IMR-90 (cell line): Measurements from ENCODE around the gene PSG1. TPM values are rescaled to one million over a fixed set of nuclear protein-coding genes. Genes with fewer than 3 reads are reported as not detected.
A peak's percentile ranks its signal among the peaks of the same experiment; 100 is the strongest.
"Not testable (repeated sequence)": the region's sequence is repeated elsewhere in the genome, so short reads cannot be mapped to it uniquely, and the experiment has no call there.

Source experiments
- ATAC-seq: fragments of 200-7000 bp; cut with Tn5 transposase; 2 replicates; pipeline ENCODE4 v1.9.1; 2020; ENCODE audit warnings: low read depth, mild to moderate bottlenecking, moderate library complexity
- BruUV-seq: library from RNA; stranded (reverse); fragments of 400-500 nt; replicated peaks from 2 replicates; lab custom pipeline; 2021; lab: Mats Ljungman, UMichigan
- CTCF ChIA-PET: fragments of 300-600 bp; formaldehyde crosslinking; extraction: SDS; loops from one replicate; lab custom pipeline; 2021; ENCODE audit warnings: antibody characterized with exemption; lab: Yijun Ruan, JAX
- POLR2A ChIA-PET: fragments of 300-600 bp; sonication (Branson Sonifier 250); formaldehyde crosslinking; loops from one replicate; lab custom pipeline; 2022; ENCODE audit warnings: antibody characterized with exemption; ENCODE audit not compliant: unreplicated experiment; lab: Charles Lee
- DNase-seq: peaks from one replicate; pipeline ENCODE4 v3.0.0; 2013
- H2AFZ ChIP-seq: replicated peaks from 2 replicates; pipeline ENCODE3; 2013; ENCODE audit warnings: low read length, mild to moderate bottlenecking; ENCODE audit not compliant: poor library complexity
- H2AK5ac ChIP-seq: 2 replicates; pipeline ENCODE4 v1.6.1; 2013; ENCODE audit warnings: low read depth, low read length, inconsistent platforms
- H2AK9ac ChIP-seq: replicated peaks from 2 replicates; pipeline ENCODE3; 2013; ENCODE audit warnings: mild to moderate bottlenecking, low read depth, low read length, moderate library complexity; ENCODE audit not compliant: poor library complexity
- H2BK120ac ChIP-seq: 2 replicates; pipeline ENCODE4 v1.6.1; 2013; ENCODE audit warnings: low read depth, low read length, inconsistent platforms
- H2BK15ac ChIP-seq: 3 replicates; pipeline ENCODE4 v1.6.1; 2013; ENCODE audit warnings: low read depth, low read length, inconsistent platforms
- H2BK20ac ChIP-seq: 2 replicates; pipeline ENCODE4 v1.6.1; 2013; ENCODE audit warnings: low read depth, mild to moderate bottlenecking, inconsistent platforms, low read length, moderate library complexity
- H2BK5ac ChIP-seq: 2 replicates; pipeline ENCODE4 v1.6.1; 2013; ENCODE audit warnings: mild to moderate bottlenecking, low read depth, low read length, inconsistent platforms; ENCODE audit not compliant: poor library complexity, severe bottlenecking
- H3K14ac ChIP-seq: replicated peaks from 2 replicates; pipeline ENCODE4 v1.6.1; 2013; ENCODE audit warnings: low read depth, low read length, inconsistent platforms
- H3K18ac ChIP-seq: 2 replicates; pipeline ENCODE4 v1.6.1; 2013; ENCODE audit warnings: low read depth, low read length, control low read depth
- H3K23ac ChIP-seq: 2 replicates; pipeline ENCODE4 v1.6.1; 2013; ENCODE audit warnings: low read depth, low read length, inconsistent platforms
- H3K27ac ChIP-seq: 2 replicates; pipeline ENCODE4 v1.5.1; 2013; ENCODE audit warnings: mild to moderate bottlenecking, control low read depth, low read length; ENCODE audit not compliant: insufficient read depth
- H3K27me3 ChIP-seq: 2 replicates; pipeline ENCODE4 v1.6.1; 2013; ENCODE audit warnings: low read length; ENCODE audit not compliant: control insufficient read depth, insufficient read depth
- H3K36me3 ChIP-seq: 2 replicates; pipeline ENCODE4 v1.6.1; 2013; ENCODE audit warnings: low read length, mixed read lengths; ENCODE audit not compliant: control insufficient read depth, insufficient read depth
- H3K4ac ChIP-seq: 2 replicates; pipeline ENCODE4 v1.6.1; 2013; ENCODE audit warnings: low read depth, low read length, inconsistent platforms
- H3K4me1 ChIP-seq: 2 replicates; pipeline ENCODE4 v1.6.1; 2013; ENCODE audit warnings: low read length, mixed read lengths; ENCODE audit not compliant: control insufficient read depth, insufficient read depth
- H3K4me2 ChIP-seq: 2 replicates; pipeline ENCODE4 v1.6.1; 2013; ENCODE audit warnings: low read depth, mild to moderate bottlenecking, control low read depth, low read length, moderate library complexity
- H3K4me3 ChIP-seq: 2 replicates; pipeline ENCODE4 v1.5.1; 2013; ENCODE audit warnings: low read depth, mild to moderate bottlenecking, control low read depth, low read length, moderate library complexity; ENCODE audit not compliant: insufficient read depth
- H3K56ac ChIP-seq: 2 replicates; pipeline ENCODE4 v1.6.1; 2013; ENCODE audit warnings: low read length, inconsistent platforms; ENCODE audit not compliant: insufficient read depth; ENCODE audit errors: extremely low read depth
- H3K79me1 ChIP-seq, 2 experiments: 2 replicates each; pipeline ENCODE4 v1.6.1; 2013; ENCODE audit warnings: low read length in 2 of 2, inconsistent platforms in 1 of 2, low read depth in 1 of 2
- H3K9ac ChIP-seq: 2 replicates; pipeline ENCODE4 v1.6.1; 2013; ENCODE audit warnings: low read depth, low read length, control low read depth
- H3K9me1 ChIP-seq: 2 replicates; pipeline ENCODE4 v1.6.1; 2013; ENCODE audit warnings: low read length, inconsistent platforms; ENCODE audit not compliant: insufficient read depth
- H3K9me3 ChIP-seq: 2 replicates; pipeline ENCODE4 v1.6.1; 2013; ENCODE audit warnings: low read length; ENCODE audit not compliant: control insufficient read depth, insufficient read depth
- H4K20me1 ChIP-seq: 2 replicates; pipeline ENCODE4 v1.6.1; 2013; ENCODE audit warnings: low read length, inconsistent platforms; ENCODE audit not compliant: insufficient read depth
- H4K5ac ChIP-seq: 2 replicates; pipeline ENCODE4 v1.6.1; 2013; ENCODE audit warnings: mild to moderate bottlenecking, low read depth, low read length, control low read depth
- H4K8ac ChIP-seq, 2 experiments: 2 replicates each; pipeline ENCODE4 v1.6.1; 2013; ENCODE audit warnings: low read depth in 2 of 2, low read length in 2 of 2, control low read depth in 1 of 2, inconsistent platforms in 1 of 2
- H4K91ac ChIP-seq: 2 replicates; pipeline ENCODE4 v1.6.1; 2013; ENCODE audit warnings: low read depth, low read length, inconsistent platforms; ENCODE audit not compliant: insufficient read depth
- WGBS, 2 experiments: methylation state at CpG; one replicate each; pipeline versions ENCODE4 v1.1.5 to v1.1.7; 2013; ENCODE audit warnings: missing lambda C conversion rate in 2 of 2; ENCODE audit not compliant: insufficient read length in 1 of 2; ENCODE audit errors: extremely low coverage in 2 of 2; 5-methylcytosine and 5-hydroxymethylcytosine counted together
- dilution Hi-C: fragments of 300-500 bp; cut with HindIII; formaldehyde crosslinking; loops from one replicate; pipeline ENCODE4 v1.14.3; 2018; ENCODE audit warnings: low sequenced_read_pairs; ENCODE audit not compliant: unreplicated experiment
- in situ Hi-C: fragments of 300-500 bp; cut with MboI; formaldehyde crosslinking; loops from 3 replicates; pipeline ENCODE4 v1.14.3; 2019; ENCODE audit warnings: low sequenced_read_pairs, inconsistent platforms, mixed read lengths
- intact Hi-C: fragments of 100-400 bp; cut with micrococcal nuclease; formaldehyde crosslinking; loops from 2 replicates; pipeline ENCODE4 v1.10.0; 2022
- polyA plus RNA-seq, 3 experiments: library from polyadenylated mRNA; depleted of rRNA; stranded (reverse); fragments of >200 nt; gene quantifications; 2 replicates each; pipeline ENCODE4 v1.2.3, GENCODE V29; 2012; ENCODE audit warnings: low replicate concordance in 1 of 3
- total RNA-seq: library from RNA; depleted of rRNA; stranded (reverse); fragments of >200 nt; gene quantifications from 2 replicates; pipeline ENCODE4 v1.2.3, GENCODE V29; 2012

Gene PSG1
- total and polyA plus RNA-seq, 2 of the 4 experiments (the other 2 are of a cell fraction): 0.90 to 2.5 TPM

DNA sequence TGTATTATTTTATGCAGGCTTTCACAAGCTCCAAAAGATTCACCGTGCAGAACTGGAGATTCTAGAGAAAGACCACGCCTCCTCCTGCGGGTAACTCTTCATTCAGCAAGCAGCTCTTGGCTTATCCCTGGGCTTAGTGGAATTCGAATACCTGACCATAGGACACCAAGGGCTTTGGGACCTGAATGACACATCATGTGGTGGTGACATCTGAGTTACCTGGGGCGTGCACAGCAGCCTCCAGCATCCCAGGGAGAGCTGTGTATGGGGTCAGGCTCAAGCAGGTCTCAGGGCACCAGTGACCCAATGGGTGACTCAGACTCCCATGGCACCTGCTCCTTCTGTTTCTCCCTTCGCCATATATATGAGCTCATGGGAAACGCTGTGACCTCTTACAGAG lies 10.9 kb upstream of the PSG1 start:
- BruUV-seq, CTCF ChIA-PET, H3K27ac ChIP-seq, H3K9me1 ChIP-seq, H3K14ac ChIP-seq, in situ Hi-C loops, H3K79me1 ChIP-seq, POLR2A ChIA-PET, ATAC-seq, H4K5ac ChIP-seq, DNase-seq, H2AFZ ChIP-seq, H3K4me3 ChIP-seq, dilution Hi-C loops, H3K4me2 ChIP-seq, H3K27me3 ChIP-seq, H3K36me3 ChIP-seq, H3K18ac ChIP-seq, H2AK9ac ChIP-seq, H2BK5ac ChIP-seq, H4K8ac ChIP-seq, H4K20me1 ChIP-seq, H3K56ac ChIP-seq, H3K23ac ChIP-seq, H3K9ac ChIP-seq, H4K91ac ChIP-seq, H3K9me3 ChIP-seq, intact Hi-C loops, H3K4me1 ChIP-seq: not testable (repeated sequence)
- H2BK120ac ChIP-seq: 0 out of 2 replicates have a peak overlapping the region, but pooled peaks have one; percentile 8
- 75% methylated on average over 4 of the region's 7 CpGs; no CpG with 5 or more reads in 1 of the 2 experiments for WGBS, 2 experiments
- H2BK20ac ChIP-seq: 0 out of 2 replicates have a peak overlapping the region, but pooled peaks have one; percentile 24
- H2BK15ac ChIP-seq: 0 out of 3 replicates have a peak overlapping the region, but pooled peaks have one; percentile 22
- 0 out of 2 replicates have a peak overlapping the region, but pooled peaks have one; percentile 19 for H3K4ac ChIP-seq
- H2AK5ac ChIP-seq: peak overlapping the region; percentile 67
